Kidney (tissue), 14 donors: ENCODE results near the gene IL36B. TPM values are rescaled to one million over a fixed set of nuclear protein-coding genes. Genes with fewer than 3 reads are reported as not detected.

Experiments
- DNase-seq, 5 donors: peaks; one replicate each; pipeline ENCODE4 v3.0.0-alpha.2; 2013 to 2020
- FAIRE-seq: peaks from 2 replicates; lab custom pipeline; 2012; peaks lifted over from hg19 to GRCh38; lab: Jason Lieb, UNC
- H3K27ac ChIP-seq, 2 donors: one replicate each; pipeline ENCODE4 v1.7.0; 2013; ENCODE audit warnings: low read depth in 2 of 2, low read length in 2 of 2, inconsistent platforms in 1 of 2
- H3K27me3 ChIP-seq: one replicate; pipeline ENCODE4 v1.7.1; 2013; ENCODE audit warnings: low read length, inconsistent platforms; ENCODE audit not compliant: control insufficient read depth, insufficient read depth
- H3K36me3 ChIP-seq, 3 donors: one replicate each; pipeline versions ENCODE4 v1.7.0 to v1.7.1; 2013; ENCODE audit warnings: low read length in 3 of 3, control low read depth in 1 of 3, inconsistent platforms in 1 of 3; ENCODE audit not compliant: insufficient read depth in 3 of 3, control insufficient read depth in 2 of 3
- H3K4me1 ChIP-seq, 3 donors: one replicate each; pipeline versions ENCODE4 v1.7.0 to v1.7.1; 2013; ENCODE audit warnings: low read length in 3 of 3, inconsistent platforms in 1 of 3, low read depth in 1 of 3; ENCODE audit not compliant: control insufficient read depth in 2 of 3, insufficient read depth in 2 of 3
- H3K4me3 ChIP-seq, 3 donors: one replicate each; pipeline versions ENCODE4 v1.7.0 to v1.8.1; 2013; ENCODE audit warnings: low read length in 3 of 3, control low read depth in 1 of 3, inconsistent platforms in 1 of 3
- H3K9ac ChIP-seq, 3 donors: one replicate each; pipeline versions ENCODE4 v1.7.0 to v1.7.1; 2013; ENCODE audit warnings: low read length in 3 of 3, control low read depth in 1 of 3, inconsistent platforms in 1 of 3
- H3K9me3 ChIP-seq, 3 donors: one replicate each; pipeline versions ENCODE4 v1.7.0 to v1.7.1; 2013; ENCODE audit warnings: low read length in 3 of 3, control low read depth in 1 of 3, inconsistent platforms in 1 of 3; ENCODE audit not compliant: control insufficient read depth in 2 of 3, insufficient read depth in 1 of 3
- intact Hi-C: fragments of 100-400 bp; cut with DNase I; formaldehyde crosslinking; loops from one replicate; pipeline ENCODE4 v1.11.1; 2022
- polyA plus RNA-seq: library from polyadenylated mRNA; stranded (reverse); fragments of 350-450 nt; fragmentation: Illumina TruSeq; extraction: RNeasy Lipid Tissue Mini Kit (QIAGEN cat#74804); gene quantifications from one replicate; pipeline ENCODE4 v1.2.3, GENCODE V29; 2014; ENCODE audit warnings: low read depth, low replicate concordance; ENCODE audit not compliant: insufficient read depth
- total RNA-seq: library from RNA; stranded (reverse); fragmentation: NEBNext Ultra II Directional; extraction: Animal tissue kit (Norgen Biotek cat#: 25700); gene quantifications from one replicate; pipeline ENCODE4 v1.2.1, GENCODE V29; 2021
- TF ChIP-seq, protein P1 (sequence below): IDR thresholded peaks from 3 replicates; pipeline ENCODE4 v1.5.1; 2012; ENCODE audit warnings: mild to moderate bottlenecking, moderate library complexity, borderline replicate concordance; ENCODE audit not compliant: insufficient read depth; ENCODE audit errors: extremely low read depth
- donor health status: control.
- donor health status: control.
- donor health status: control.
- donor health status: control.
- donor health status: control.
- donor health status: DM: yes; HTN: yes; CAD: no.
- donor health status: Normal renal cell carcinoma (clear cell type).

The IL36B gene
- total and polyA plus RNA-seq, 2 donors from 2014 or later = not detected

GRCh38 chr2:113080134-113080533 is 27.5 kb upstream of the IL36B start:
- FAIRE-seq = no peak
- Histone ChIP-seq H3K27me3 (no peaks in the 10 kb centered on the region), H3K36me3 (no peaks in the 10 kb centered on the region), H3K4me3 (no peak overlapping the region), H3K4me1 (no peaks in the 10 kb centered on the region), H3K27ac (no peak overlapping the region), H3K9me3 (no peaks in the 10 kb centered on the region), H3K9ac (no peak overlapping the region)
- TF ChIP-seq, protein P1, sequence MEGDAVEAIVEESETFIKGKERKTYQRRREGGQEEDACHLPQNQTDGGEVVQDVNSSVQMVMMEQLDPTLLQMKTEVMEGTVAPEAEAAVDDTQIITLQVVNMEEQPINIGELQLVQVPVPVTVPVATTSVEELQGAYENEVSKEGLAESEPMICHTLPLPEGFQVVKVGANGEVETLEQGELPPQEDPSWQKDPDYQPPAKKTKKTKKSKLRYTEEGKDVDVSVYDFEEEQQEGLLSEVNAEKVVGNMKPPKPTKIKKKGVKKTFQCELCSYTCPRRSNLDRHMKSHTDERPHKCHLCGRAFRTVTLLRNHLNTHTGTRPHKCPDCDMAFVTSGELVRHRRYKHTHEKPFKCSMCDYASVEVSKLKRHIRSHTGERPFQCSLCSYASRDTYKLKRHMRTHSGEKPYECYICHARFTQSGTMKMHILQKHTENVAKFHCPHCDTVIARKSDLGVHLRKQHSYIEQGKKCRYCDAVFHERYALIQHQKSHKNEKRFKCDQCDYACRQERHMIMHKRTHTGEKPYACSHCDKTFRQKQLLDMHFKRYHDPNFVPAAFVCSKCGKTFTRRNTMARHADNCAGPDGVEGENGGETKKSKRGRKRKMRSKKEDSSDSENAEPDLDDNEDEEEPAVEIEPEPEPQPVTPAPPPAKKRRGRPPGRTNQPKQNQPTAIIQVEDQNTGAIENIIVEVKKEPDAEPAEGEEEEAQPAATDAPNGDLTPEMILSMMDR = peak; percentile 66
- peak in 4 of 5 donors; percentile 26 to 49 (median 43) for DNase-seq
- intact Hi-C loops = no loop called here

GRCh38 chr2:113079131-113079530 is 26.5 kb upstream of the IL36B start:
- intact Hi-C loops = no loop called here
- no peak for DNase-seq

GRCh38 chr2:113078350-113078839 is 25.7 kb upstream of the IL36B start:
- no peaks in the 10 kb centered on the region for H3K36me3 ChIP-seq
- TF ChIP-seq, protein P1 = no peak
- no peaks in the 10 kb centered on the region for H3K27me3 ChIP-seq
- no peak for FAIRE-seq
- H3K9ac ChIP-seq = no peak overlapping the region
- H3K4me3 ChIP-seq = no peak overlapping the region
- H3K9me3 ChIP-seq = no peaks in the 10 kb centered on the region
- H3K27ac ChIP-seq = no peak overlapping the region
- intact Hi-C loops = no loop called here
- peak in 1 of 5 donors; percentile 13 for DNase-seq
- H3K4me1 ChIP-seq = no peaks in the 10 kb centered on the region

More at GRCh38 chr2:113079131-113079530, 26.5 kb upstream of the IL36B start:
- H3K27ac ChIP-seq = no peak overlapping the region
- H3K9me3 ChIP-seq = no peaks in the 10 kb centered on the region
- no peaks in the 10 kb centered on the region for H3K4me1 ChIP-seq
- TF ChIP-seq, protein P1 = no peak
- H3K27me3 ChIP-seq = no peaks in the 10 kb centered on the region
- no peaks in the 10 kb centered on the region for H3K36me3 ChIP-seq
- no peak overlapping the region for H3K9ac ChIP-seq
- H3K4me3 ChIP-seq = no peak overlapping the region
- no peak for FAIRE-seq

DNA sequence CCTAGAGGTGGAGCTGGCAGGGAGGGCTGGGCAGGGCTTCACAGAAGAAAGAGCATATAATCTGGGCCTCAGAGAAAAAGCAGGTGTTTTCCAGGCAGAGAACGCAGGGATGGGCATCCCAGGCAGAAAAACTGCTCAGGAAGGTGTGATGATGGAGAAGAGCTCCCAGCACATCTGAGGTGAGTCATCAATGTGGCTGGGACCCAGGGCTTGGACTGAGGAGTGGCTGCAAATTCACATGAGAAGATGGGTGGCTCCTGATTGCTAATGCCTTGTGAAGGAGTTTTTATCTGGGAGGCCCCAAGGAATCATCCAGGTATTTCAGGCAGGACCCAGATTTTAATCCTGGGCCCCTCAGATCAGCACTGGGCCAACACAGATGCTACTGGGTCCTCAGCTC is 25.3 kb upstream of the IL36B start:
- no peak overlapping the region for H3K27ac ChIP-seq
- intact Hi-C loops = no loop called here
- no peak overlapping the region for H3K4me3 ChIP-seq
- DNase-seq = no peak
- H3K36me3 ChIP-seq = no peaks in the 10 kb centered on the region
- FAIRE-seq = no peak
- no peak overlapping the region for H3K9ac ChIP-seq
- H3K9me3 ChIP-seq = no peaks in the 10 kb centered on the region
- no peaks in the 10 kb centered on the region for H3K27me3 ChIP-seq
- TF ChIP-seq, protein P1 = no peak
- no peaks in the 10 kb centered on the region for H3K4me1 ChIP-seq
